IgD-negative memory B cell (primary cell): ENCODE results near the gene LRRC74B. TPM values are rescaled to one million over a fixed set of nuclear protein-coding genes. Genes with fewer than 3 reads are reported as not detected.
"Not testable (repeated sequence)": the region's sequence is repeated elsewhere in the genome, so short reads cannot be mapped to it uniquely, and the experiment has no call there.

Experiments used
- H3K27ac Mint-ChIP-seq, 3 donors: one replicate each; pipeline ENCODE4 v1.8.0; 2020 to 2022; ENCODE audit warnings: mild to moderate bottlenecking in 3 of 3, mixed read lengths in 3 of 3, moderate library complexity in 1 of 3
- H3K27me3 Mint-ChIP-seq: one replicate; pipeline ENCODE4 v1.8.0; 2021; ENCODE audit warnings: mixed read lengths
- H3K36me3 Mint-ChIP-seq: one replicate; pipeline ENCODE4 v1.8.0; 2020; ENCODE audit warnings: mild to moderate bottlenecking, mixed read lengths
- H3K4me1 Mint-ChIP-seq, 3 donors: one replicate each; pipeline ENCODE4 v1.8.0; 2020 to 2022; ENCODE audit warnings: mixed read lengths in 3 of 3, mild to moderate bottlenecking in 1 of 3
- H3K4me3 Mint-ChIP-seq, 4 donors: one replicate each; pipeline ENCODE4 v1.8.0; 2020 to 2022; ENCODE audit warnings: mild to moderate bottlenecking in 4 of 4, mixed read lengths in 4 of 4, moderate library complexity in 3 of 4
- H3K9me3 Mint-ChIP-seq, 3 donors: one replicate each; pipeline ENCODE4 v1.8.0; 2020 to 2021; ENCODE audit warnings: mixed read lengths in 3 of 3, mild to moderate bottlenecking in 1 of 3
- polyA plus RNA-seq: library from polyadenylated mRNA; unstranded; fragments of 300-500 nt; fragmentation: Illumina TruSeq; gene quantifications from one replicate; pipeline ENCODE4 v1.2.3, GENCODE V29; 2021

Gene LRRC74B
- polyA plus RNA-seq, 1 donor from 2014 or later, result not detected

DNA sequence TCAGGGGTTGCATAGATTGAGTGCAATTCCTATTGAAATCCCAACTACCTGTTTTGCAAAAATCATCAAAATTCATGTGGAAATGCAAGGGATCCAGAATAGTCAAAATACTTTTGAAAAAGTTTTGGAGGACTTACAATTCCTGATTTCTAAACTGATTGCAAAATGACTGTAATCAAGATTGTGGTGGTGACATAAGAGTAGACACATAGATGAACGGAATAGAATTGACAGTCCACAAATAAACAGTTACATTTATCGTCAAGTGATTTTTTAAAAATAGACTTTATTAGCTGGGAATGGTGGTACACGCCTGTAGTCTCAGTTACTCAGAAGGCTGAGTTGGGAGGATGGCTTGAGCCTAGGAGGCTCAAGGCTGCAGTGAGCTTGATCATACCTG lies 10.8 kb upstream of the LRRC74B start:
- Mint-ChIP-seq H3K36me3 (no peaks in the 10 kb centered on the region), H3K4me1 (peaks cover 0 to 2% (median 0%) of the 10 kb centered on the region in 3 donors), H3K27me3 (peaks cover 23% of the 10 kb centered on the region), H3K9me3 (no peaks in the 10 kb centered on the region), H3K4me3 (no peak overlapping the region), H3K27ac (no peak overlapping the region)

GRCh38 chr22:21038405-21038804 lies 7.3 kb upstream of the LRRC74B start:
- H3K27ac Mint-ChIP-seq, result no peak overlapping the region
- H3K9me3 Mint-ChIP-seq, result no peaks in the 10 kb centered on the region
- peaks cover under 1 to 5% (median 2%) of the 10 kb centered on the region in 3 donors for H3K4me1 Mint-ChIP-seq
- H3K4me3 Mint-ChIP-seq, result no peak overlapping the region
- no peaks in the 10 kb centered on the region for H3K36me3 Mint-ChIP-seq
- peaks cover 12% of the 10 kb centered on the region for H3K27me3 Mint-ChIP-seq

DNA sequence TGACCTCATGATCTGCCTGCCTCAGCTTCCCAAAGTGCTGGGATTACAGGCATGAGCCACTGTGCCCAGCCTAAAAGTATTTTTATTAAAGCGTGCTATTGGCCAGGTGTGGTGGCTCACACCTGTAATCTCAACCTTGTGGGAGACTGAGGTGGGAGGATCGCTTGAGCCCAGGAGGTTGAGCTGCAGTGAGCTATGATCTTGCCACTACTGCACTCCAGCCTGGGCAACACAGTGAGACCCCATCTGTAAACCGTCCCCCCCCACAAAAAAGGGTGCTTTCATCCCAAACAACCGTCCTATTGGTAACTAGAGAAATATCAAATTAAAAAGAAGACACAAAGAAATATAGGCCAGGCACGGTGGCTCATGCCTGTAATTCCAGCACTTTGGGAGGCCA lies 6.6 kb upstream of the LRRC74B start:
- not testable (repeated sequence) for H3K27ac Mint-ChIP-seq, H3K36me3 Mint-ChIP-seq, H3K9me3 Mint-ChIP-seq, H3K4me3 Mint-ChIP-seq, H3K4me1 Mint-ChIP-seq
- H3K27me3 Mint-ChIP-seq, result peaks cover 15% of the 10 kb centered on the region

DNA sequence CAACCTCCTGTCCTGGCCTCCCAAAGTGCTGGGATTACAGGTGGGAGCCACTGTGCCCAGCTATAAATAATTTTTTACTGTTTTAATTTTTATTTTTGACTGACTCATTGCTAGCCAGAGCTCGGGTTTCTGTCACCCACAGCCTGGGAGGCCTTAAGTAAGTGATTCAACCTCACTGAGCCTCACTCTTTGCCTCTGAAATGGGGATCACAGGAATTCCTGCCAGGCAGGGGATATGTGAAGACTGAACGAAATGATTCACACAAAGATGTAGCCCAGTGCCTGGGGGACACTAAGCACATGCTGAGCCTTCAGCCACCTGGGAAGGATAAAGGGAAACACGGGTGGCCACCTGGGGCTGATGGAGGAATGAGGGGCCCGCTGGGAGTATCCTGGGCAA lies 3.8 kb upstream of the LRRC74B start:
- no peak overlapping the region for H3K4me3 Mint-ChIP-seq
- H3K9me3 Mint-ChIP-seq, result no peaks in the 10 kb centered on the region

DNA sequence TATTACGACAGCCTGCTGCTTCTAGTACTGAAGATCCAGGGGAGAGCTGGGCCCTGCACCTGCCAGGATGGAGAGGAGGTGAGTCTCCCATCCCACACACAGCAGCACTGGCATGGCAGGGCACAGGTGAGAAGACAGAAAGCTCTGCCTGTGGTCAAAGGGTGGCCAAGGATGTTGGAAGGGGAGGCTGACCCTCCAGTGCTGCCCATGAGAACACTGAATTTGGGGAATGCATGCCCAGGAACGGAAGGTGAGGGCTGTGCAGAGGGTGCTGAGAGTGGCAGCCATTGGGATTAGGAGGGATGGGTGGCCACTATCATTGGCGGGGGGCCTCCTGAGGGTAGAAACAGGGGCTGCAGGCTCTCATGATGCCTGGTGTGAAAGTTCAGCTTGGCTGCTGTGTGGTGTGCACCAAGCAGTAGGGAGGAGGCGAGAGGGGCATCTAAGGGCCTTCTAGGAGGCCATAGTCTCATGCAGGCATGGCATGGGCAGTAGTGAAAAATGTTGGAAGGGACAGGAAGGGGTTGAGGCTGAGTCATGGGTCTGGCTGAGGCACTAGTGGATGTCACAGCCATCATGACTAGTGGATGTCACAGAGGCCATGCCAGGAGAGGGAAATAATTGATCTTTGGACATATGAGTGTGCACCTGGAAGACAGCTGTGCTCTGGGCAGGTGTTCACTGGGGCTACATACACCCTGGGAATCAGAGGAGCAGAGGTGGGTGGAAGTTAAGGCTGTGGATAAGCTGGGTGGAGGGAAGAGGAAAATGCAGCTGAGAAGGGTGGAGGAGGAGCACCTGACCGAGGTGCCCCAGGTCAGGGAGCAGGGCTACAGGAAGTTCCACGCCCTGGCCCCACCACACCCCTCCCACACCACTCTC lies 2.5 kb upstream of the LRRC74B start:
- no peaks in the 10 kb centered on the region for H3K36me3 Mint-ChIP-seq
- H3K4me3 Mint-ChIP-seq, result peak overlapping the region in 3 of 4 donors; percentile 8 to 85 (median 14)

More for the DNA sequence above, 3.8 kb upstream of the LRRC74B start:
- Mint-ChIP-seq H3K27me3 (peaks cover 20% of the 10 kb centered on the region), H3K4me1 (peaks cover 12 to 20% (median 12%) of the 10 kb centered on the region in 3 donors), H3K27ac (no peak overlapping the region), H3K36me3 (no peaks in the 10 kb centered on the region)

GRCh38 chr22:21043860-21044535 lies 1.7 kb upstream of the LRRC74B start:
- peaks cover 12 to 20% (median 12%) of the 10 kb centered on the region in 3 donors for H3K4me1 Mint-ChIP-seq
- peaks cover 13% of the 10 kb centered on the region for H3K27me3 Mint-ChIP-seq
- H3K27ac Mint-ChIP-seq, result no peak overlapping the region
- H3K9me3 Mint-ChIP-seq, result no peaks in the 10 kb centered on the region
- H3K4me3 Mint-ChIP-seq, result peak overlapping the region in 2 of 4 donors; percentile 8 to 37
- H3K36me3 Mint-ChIP-seq, result no peaks in the 10 kb centered on the region

More for the DNA sequence above, 2.5 kb upstream of the LRRC74B start:
- Mint-ChIP-seq H3K27ac (no peak overlapping the region), H3K4me1 (peaks cover 12 to 20% (median 12%) of the 10 kb centered on the region in 3 donors), H3K27me3 (peaks cover 17% of the 10 kb centered on the region), H3K9me3 (no peaks in the 10 kb centered on the region)

- H3K27ac Mint-ChIP-seq, result peak overlapping the region; percentile 95 to 96 (median 95)
- H3K9me3 Mint-ChIP-seq, result no peaks in the 10 kb centered on the region
- no peaks in the 10 kb centered on the region for H3K36me3 Mint-ChIP-seq
- H3K4me3 Mint-ChIP-seq, result peak overlapping the region; percentile 48 to 89 (median 73)
- peaks cover 13% of the 10 kb centered on the region for H3K27me3 Mint-ChIP-seq
- peaks cover 12 to 20% (median 12%) of the 10 kb centered on the region in 3 donors for H3K4me1 Mint-ChIP-seq
These were observed 688 bp upstream of the LRRC74B start for GRCh38 chr22:21044931-21045584.

DNA sequence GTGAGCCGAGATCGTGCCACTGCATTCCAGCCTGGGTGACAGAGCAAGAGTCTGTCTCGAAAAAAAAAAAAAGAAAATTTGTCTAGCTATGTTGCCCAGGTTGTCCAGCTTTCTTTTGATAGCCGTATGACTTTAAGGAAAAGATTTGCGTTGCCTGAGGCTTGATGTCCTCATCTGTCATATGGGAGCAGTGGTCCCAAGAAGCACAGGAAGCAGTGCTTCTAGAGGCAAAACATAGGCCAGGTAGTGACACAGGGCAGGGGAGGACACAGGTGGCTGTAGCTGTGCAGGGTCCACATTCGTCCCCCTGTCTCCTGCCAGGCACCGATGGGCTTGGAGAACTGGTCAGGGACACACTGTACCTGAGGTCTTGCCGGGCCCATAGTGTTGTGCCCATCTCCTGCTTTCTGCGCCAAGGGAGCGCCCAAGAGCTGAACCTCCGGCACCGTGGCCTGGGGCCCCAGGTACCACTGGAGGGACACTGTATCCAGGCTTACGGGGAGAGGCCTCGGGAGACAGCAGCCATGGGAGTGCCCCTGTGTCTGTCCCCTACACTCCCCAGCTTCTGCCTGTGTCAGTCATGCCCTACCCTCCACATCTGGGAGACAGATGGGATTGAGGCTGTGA lies 1.4 kb downstream of the LRRC74B start:
- H3K27ac Mint-ChIP-seq, result no peak overlapping the region
- no peaks in the 10 kb centered on the region for H3K9me3 Mint-ChIP-seq

GRCh38 chr22:21047730-21048129 lies 2.0 kb downstream of the LRRC74B start:
- peaks cover 13% of the 10 kb centered on the region for H3K27me3 Mint-ChIP-seq
- no peak overlapping the region for H3K27ac Mint-ChIP-seq
- H3K9me3 Mint-ChIP-seq, result no peaks in the 10 kb centered on the region
- H3K4me3 Mint-ChIP-seq, result no peak overlapping the region
- peaks cover 12 to 20% (median 12%) of the 10 kb centered on the region in 3 donors for H3K4me1 Mint-ChIP-seq
- H3K36me3 Mint-ChIP-seq, result peaks cover 2% of the 10 kb centered on the region

More for the DNA sequence above, 1.4 kb downstream of the LRRC74B start:
- Mint-ChIP-seq H3K4me1 (peaks cover 12 to 20% (median 12%) of the 10 kb centered on the region in 3 donors), H3K4me3 (no peak overlapping the region), H3K27me3 (peaks cover 13% of the 10 kb centered on the region), H3K36me3 (peaks cover 2% of the 10 kb centered on the region)

GRCh38 chr22:21048448-21048847 lies 2.7 kb downstream of the LRRC74B start:
- not testable (repeated sequence) for H3K27ac Mint-ChIP-seq

GRCh38 chr22:21048965-21049364 lies 3.2 kb downstream of the LRRC74B start:
- not testable (repeated sequence) for H3K4me3 Mint-ChIP-seq, H3K9me3 Mint-ChIP-seq, H3K27me3 Mint-ChIP-seq, H3K36me3 Mint-ChIP-seq, H3K27ac Mint-ChIP-seq
- peaks cover 8 to 16% (median 10%) of the 10 kb centered on the region in 3 donors for H3K4me1 Mint-ChIP-seq

More at GRCh38 chr22:21048448-21048847, 2.7 kb downstream of the LRRC74B start:
- H3K4me1 Mint-ChIP-seq, result peaks cover 10 to 17% (median 11%) of the 10 kb centered on the region in 3 donors
- H3K27me3 Mint-ChIP-seq, result peaks cover 11% of the 10 kb centered on the region
- H3K4me3 Mint-ChIP-seq, H3K9me3 Mint-ChIP-seq, H3K36me3 Mint-ChIP-seq: not testable (repeated sequence)

DNA sequence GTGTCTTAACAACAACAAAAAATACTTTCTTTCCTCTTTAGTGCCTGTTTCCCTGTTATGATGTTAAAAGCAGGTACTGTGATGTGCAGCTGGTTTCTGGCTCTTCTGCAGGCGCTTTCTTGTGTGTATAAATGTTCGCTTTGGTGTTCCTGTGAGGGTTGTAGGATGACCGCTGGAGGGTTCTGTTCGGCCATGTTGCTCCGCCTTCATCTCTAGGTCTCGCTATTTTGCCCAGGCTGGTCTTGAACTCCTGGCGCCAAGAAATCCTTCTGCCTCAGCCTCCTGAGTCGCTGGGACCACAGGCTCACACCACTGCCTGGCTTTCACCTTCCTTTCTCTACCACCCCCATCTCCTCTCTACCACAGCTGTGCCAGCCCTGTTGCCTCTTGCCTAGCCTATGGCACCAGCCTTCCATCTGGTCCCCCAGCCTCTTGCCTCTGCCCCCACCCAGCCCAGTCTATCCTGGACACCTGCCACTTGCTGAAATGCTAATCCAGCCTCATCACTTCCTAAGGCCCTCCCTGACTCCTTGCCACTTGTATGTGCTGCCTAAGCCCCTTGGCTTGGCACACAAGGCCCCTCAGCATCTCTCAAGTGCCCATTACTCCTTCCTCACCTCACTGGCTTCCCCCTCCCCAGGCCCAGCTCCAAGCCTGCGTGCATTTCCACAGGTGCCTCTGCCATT lies 5.5 kb downstream of the LRRC74B start:
- Mint-ChIP-seq H3K4me1 (peaks cover 0 to 7% (median 6%) of the 10 kb centered on the region in 3 donors), H3K27ac (no peak overlapping the region), H3K9me3 (no peaks in the 10 kb centered on the region), H3K4me3 (no peak overlapping the region), H3K36me3 (peaks cover 2% of the 10 kb centered on the region), H3K27me3 (peaks cover 11% of the 10 kb centered on the region)

GRCh38 chr22:21051831-21052400 lies 6.2 kb downstream of the LRRC74B start:
- Mint-ChIP-seq H3K27ac (no peak overlapping the region), H3K27me3 (peaks cover 15% of the 10 kb centered on the region), H3K4me1 (peaks cover 0 to 9% (median 7%) of the 10 kb centered on the region in 3 donors), H3K36me3 (peaks cover 2% of the 10 kb centered on the region), H3K9me3 (no peaks in the 10 kb centered on the region), H3K4me3 (no peak overlapping the region)
